NCI-H2171 treated with DMSO at 0.1 percent for 48 hours (cell line): ENCODE results near the gene PAFAH2.
"Not testable (repeated sequence)": the region's sequence is repeated elsewhere in the genome, so short reads cannot be mapped to it uniquely, and the experiment has no call there.

Experiments used
- DNase-seq: peaks from one replicate; lab custom pipeline; 2025; lab: John Stamatoyannopoulos, UW

Gene PAFAH2

GRCh38 chr1:26010825-26011224 is 13.0 kb upstream of the PAFAH2 start:
- no peak for DNase-seq

- DNase-seq = peak; percentile 32
Observed at GRCh38 chr1:26009796-26010447, 12.1 kb upstream of the PAFAH2 start.

GRCh38 chr1:26006710-26007109 is 8.8 kb upstream of the PAFAH2 start:
- no peak for DNase-seq

- no peak for DNase-seq
Observed at GRCh38 chr1:26005434-26006105, 7.7 kb upstream of the PAFAH2 start.

- DNase-seq = no peak
Observed at GRCh38 chr1:26003756-26004155, 5.9 kb upstream of the PAFAH2 start.

- no peak for DNase-seq
Observed at GRCh38 chr1:26003262-26003661, 5.4 kb upstream of the PAFAH2 start.

- DNase-seq = no peak
Observed at GRCh38 chr1:25999041-25999800, 1.4 kb upstream of the PAFAH2 start.

GRCh38 chr1:25996966-25997827 is 666 bp downstream of the PAFAH2 start:
- DNase-seq = peak; percentile 21

GRCh38 chr1:25994402-25995150 is 3.3 kb downstream of the PAFAH2 start:
- no peak for DNase-seq

GRCh38 chr1:25993197-25993951 is 4.5 kb downstream of the PAFAH2 start:
- no peak for DNase-seq

- DNase-seq = no peak
Observed at GRCh38 chr1:25992689-25993171, 5.1 kb downstream of the PAFAH2 start.

- peak; percentile 91 for DNase-seq
Observed at GRCh38 chr1:25991937-25992688, 5.8 kb downstream of the PAFAH2 start.

GRCh38 chr1:25990702-25991395 is 7.0 kb downstream of the PAFAH2 start:
- DNase-seq = no peak

GRCh38 chr1:25990251-25990650 is 7.6 kb downstream of the PAFAH2 start:
- DNase-seq = no peak

- DNase-seq = peak; percentile 45
Observed at GRCh38 chr1:25989440-25990234, 8.2 kb downstream of the PAFAH2 start.

- peak; percentile 92 for DNase-seq
Observed at GRCh38 chr1:25987951-25988350, 9.9 kb downstream of the PAFAH2 start.

- DNase-seq = not testable (repeated sequence)
Observed at GRCh38 chr1:25986773-25987172, 11.1 kb downstream of the PAFAH2 start.

- DNase-seq = no peak
Observed at GRCh38 chr1:25985670-25986069, 12.2 kb downstream of the PAFAH2 start.
